ENCODE results near the gene CASS4. TPM values are rescaled to one million over a fixed set of nuclear protein-coding genes. Genes with fewer than 3 reads are reported as not detected.
"Not testable (repeated sequence)": the region's sequence is repeated elsewhere in the genome, so short reads cannot be mapped to it uniquely, and the experiment has no call there.

Gene CASS4
- total RNA-seq, 4 donors from 2014 or later: 1.1 to 1.4 (median 1.1) TPM; not detected in 1

DNA sequence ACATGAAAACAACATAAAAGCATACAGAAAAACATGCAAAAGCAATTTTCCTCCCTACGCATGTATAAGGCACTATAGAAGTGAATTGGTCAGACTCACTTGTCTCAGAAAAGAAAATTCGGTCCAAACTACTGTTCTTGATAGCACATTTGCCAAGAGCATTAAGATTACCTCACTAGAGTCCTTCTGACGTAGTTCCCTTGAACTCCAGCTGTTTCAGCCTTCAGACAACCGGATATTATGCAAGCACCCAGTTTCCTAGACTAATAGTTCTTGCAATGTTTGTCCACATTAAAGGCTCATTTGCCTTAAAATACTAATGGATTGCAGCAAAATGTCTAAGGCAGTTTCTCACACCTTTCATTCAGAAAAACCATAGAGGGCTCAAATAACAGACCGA is 2.5 kb upstream of the CASS4 start:
- in situ Hi-C loops (cut with MboI; ENCODE audit: low pct_ligation_motif_present in 1 of 4, low pct_unique_long_range_greater_than_20kb in 1 of 4, low sequenced_read_pairs in 3 of 4): loop anchor here in 1 of 4 donors (10.0 kb wide), 1 partner anchor 55 kb away; the partner anchor contains the start of gene RTF2

DNA sequence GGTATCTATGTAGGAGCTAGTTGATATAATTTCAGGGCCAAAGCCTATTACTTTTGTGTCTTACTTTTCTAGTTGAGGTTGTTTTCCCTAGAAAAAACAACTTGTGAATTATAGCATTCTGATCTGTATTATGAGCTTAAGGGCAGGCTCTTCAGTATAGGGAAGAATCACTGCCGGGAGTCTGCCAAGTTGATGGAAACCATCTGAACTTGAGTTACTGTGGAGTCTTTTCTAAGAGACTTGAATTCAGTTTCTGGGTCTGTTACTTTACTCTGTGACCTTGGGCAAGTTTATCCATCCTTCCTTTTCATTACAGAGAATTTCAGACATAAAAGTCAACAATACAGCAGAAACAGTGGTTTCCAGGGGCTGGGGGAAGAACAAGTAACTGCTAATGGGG is 2.1 kb upstream of the CASS4 start:
- Histone ChIP-seq H3K4me3 (no peak overlapping the region), H3K36me3 (peaks cover 0 to 30% (median 14%) of the 10 kb centered on the region in 4 donors), H3K27me3 (no peaks in the 10 kb centered on the region), H3K9me3 (no peaks in the 10 kb centered on the region), H3K27ac (peak overlapping the region in 2 of 4 donors; percentile 33 to 41), H3K4me1 (peaks cover 0 to 12% (median 0%) of the 10 kb centered on the region in 4 donors)
- intact Hi-C loops (cut with DNase I; ENCODE audit: low total_unique reads) (loop anchor here (5.0 kb wide), 1 partner anchor 167 kb away; no protein-coding TSS in a partner anchor), in situ Hi-C loops (cut with MboI; ENCODE audit: low pct_ligation_motif_present in 1 of 4, low pct_unique_long_range_greater_than_20kb in 1 of 4, low sequenced_read_pairs in 3 of 4) (loop anchor here in 1 of 4 donors (10.0 kb wide), 1 partner anchor 55 kb away; the partner anchor contains the start of gene RTF2)
- WGBS, 2 donors (ENCODE audit: low coverage in 1 of 2): 89% methylated on average over 1 of the region's 1 CpG; no CpG with 5 or more reads in 1 of the 2 donors
- no peak for TF ChIP-seq EP300 (IDR thresholded peaks at IDR 0.05; ENCODE audit: low read depth)
- DNase-seq: no peak

More for the DNA sequence above, 2.5 kb upstream of the CASS4 start:
- no peak overlapping the region for H3K4me3 ChIP-seq
- intact Hi-C loops (cut with DNase I; ENCODE audit: low total_unique reads): loop anchor here (5.0 kb wide), 1 partner anchor 168 kb away; no protein-coding TSS in a partner anchor
- H3K27ac ChIP-seq: peak overlapping the region in 2 of 4 donors; percentile 33 to 41
- 72 to 83% methylated on average over 5 of the region's 5 CpGs for WGBS, 2 donors (ENCODE audit: low coverage in 1 of 2)
- no peaks in the 10 kb centered on the region for H3K9me3 ChIP-seq
- TF ChIP-seq POLR2A (IDR thresholded peaks at IDR 0.05) (no peak), POLR2AphosphoS5 (IDR thresholded peaks at IDR 0.05) (no peak), CTCF (IDR thresholded peaks at IDR 0.05) (no peak), EP300 (IDR thresholded peaks at IDR 0.05; ENCODE audit: low read depth) (no peak)
- no peak for DNase-seq
- H3K4me1 ChIP-seq: peaks cover 0 to 12% (median 0%) of the 10 kb centered on the region in 4 donors
- no peaks in the 10 kb centered on the region for H3K27me3 ChIP-seq
- peaks cover 0 to 34% (median 15%) of the 10 kb centered on the region in 4 donors for H3K36me3 ChIP-seq

GRCh38 chr20:56411287-56411686 is 773 bp upstream of the CASS4 start:
- intact Hi-C loops (cut with DNase I; ENCODE audit: low total_unique reads); H3K27me3 ChIP-seq; DNase-seq; H3K9me3 ChIP-seq; in situ Hi-C loops (cut with MboI; ENCODE audit: low pct_ligation_motif_present in 1 of 4, low pct_unique_long_range_greater_than_20kb in 1 of 4, low sequenced_read_pairs in 3 of 4); H3K4me3 ChIP-seq: not testable (repeated sequence)
- Histone ChIP-seq H3K4me1 (peaks cover 0 to 12% (median 0%) of the 10 kb centered on the region in 4 donors), H3K27ac (peak overlapping the region; percentile 49 to 56 (median 56)), H3K36me3 (peaks cover 0 to 17% (median 8%) of the 10 kb centered on the region in 4 donors)
- 95% methylated on average over 7 of the region's 7 CpGs; no CpG with 5 or more reads in 1 of the 2 donors for WGBS, 2 donors (ENCODE audit: low coverage in 1 of 2)

- Histone ChIP-seq H3K4me1 (peaks cover 0 to 12% (median 0%) of the 10 kb centered on the region in 4 donors), H3K9me3 (no peaks in the 10 kb centered on the region), H3K27ac (peak overlapping the region; percentile 49 to 56 (median 56)), H3K36me3 (peaks cover 0 to 6% (median 3%) of the 10 kb centered on the region in 4 donors), H3K27me3 (no peaks in the 10 kb centered on the region), H3K4me3 (peak overlapping the region in 2 of 4 donors; percentile 4 to 8)
- intact Hi-C loops (cut with DNase I; ENCODE audit: low total_unique reads): no loop called here
- 72 to 86% methylated on average over 7 of the region's 7 CpGs for WGBS, 2 donors (ENCODE audit: low coverage in 1 of 2)
- in situ Hi-C loops (cut with MboI; ENCODE audit: low pct_ligation_motif_present in 1 of 4, low pct_unique_long_range_greater_than_20kb in 1 of 4, low sequenced_read_pairs in 3 of 4): no loop called here
- TF ChIP-seq POLR2A (IDR thresholded peaks at IDR 0.05) (no peak), EP300 (IDR thresholded peaks at IDR 0.05; ENCODE audit: low read depth) (no peak), CTCF (IDR thresholded peaks at IDR 0.05) (no peak), POLR2AphosphoS5 (IDR thresholded peaks at IDR 0.05) (no peak)
- DNase-seq: no peak
Observed at GRCh38 chr20:56412473-56412790, 372 bp downstream of the CASS4 start.

- peaks cover 0 to 12% (median 0%) of the 10 kb centered on the region in 4 donors for H3K4me1 ChIP-seq
- no peak for DNase-seq
- 92 to 100% methylated on average over 3 of the region's 3 CpGs for WGBS, 2 donors (ENCODE audit: low coverage in 1 of 2)
- in situ Hi-C loops (cut with MboI; ENCODE audit: low pct_ligation_motif_present in 1 of 4, low pct_unique_long_range_greater_than_20kb in 1 of 4, low sequenced_read_pairs in 3 of 4) (no loop called here), intact Hi-C loops (cut with DNase I; ENCODE audit: low total_unique reads) (no loop called here)
- peak overlapping the region; percentile 49 to 56 (median 56) for H3K27ac ChIP-seq
- peak overlapping the region in 2 of 4 donors; percentile 4 to 8 for H3K4me3 ChIP-seq
- H3K36me3 ChIP-seq: peaks cover 0 to 2% (median under 1%) of the 10 kb centered on the region in 4 donors
- H3K9me3 ChIP-seq: no peaks in the 10 kb centered on the region
- TF ChIP-seq POLR2A (IDR thresholded peaks at IDR 0.05) (no peak), EP300 (IDR thresholded peaks at IDR 0.05; ENCODE audit: low read depth) (no peak), CTCF (IDR thresholded peaks at IDR 0.05) (no peak), POLR2AphosphoS5 (IDR thresholded peaks at IDR 0.05) (no peak)
- H3K27me3 ChIP-seq: no peaks in the 10 kb centered on the region
Observed at GRCh38 chr20:56412949-56413348, 889 bp downstream of the CASS4 start.

All from transverse colon (tissue), 4 donors.